GM12891 (cell line): ENCODE data around the gene PARP16.

Experiments
- POLR2A ChIP-seq: IDR thresholded peaks from 2 replicates; pipeline ENCODE4 v1.6.1; 2011; ENCODE audit warnings: low read depth, low read length, control low read depth
- POLR2AphosphoS5 ChIP-seq: IDR thresholded peaks from 2 replicates; pipeline ENCODE4 v1.6.1; 2011; ENCODE audit warnings: low read depth, low read length, control low read depth
- TAF1 ChIP-seq: IDR thresholded peaks from 2 replicates; pipeline ENCODE4 v1.6.1; 2011; ENCODE audit warnings: low read depth, low read length, control low read depth

- TF ChIP-seq POLR2AphosphoS5: no peak
- no peak for TF ChIP-seq POLR2A
- no peak for TF ChIP-seq TAF1
Measured at GRCh38 chr15:65275104-65275727, 11.5 kb downstream of the PARP16 start.
